Calu3 (cell line): Measurements from ENCODE around the gene OLFM1. TPM values are rescaled to one million over a fixed set of nuclear protein-coding genes. Genes with fewer than 3 reads are reported as not detected.

ENCODE experiments used
- BruUV-seq: library from RNA; stranded (reverse); fragments of 400-500 nt; replicated peaks from 2 replicates; lab custom pipeline; 2021; lab: Mats Ljungman, UMichigan
- CTCF ChIA-PET: fragments of 300-600 bp; sonication (Branson Sonifier 250); formaldehyde crosslinking; loops from one replicate; lab custom pipeline; 2022; ENCODE audit warnings: antibody characterized with exemption; lab: Charles Lee
- DNase-seq: peaks from one replicate; pipeline ENCODE4 v3.0.0; 2022
- H3K27ac Mint-ChIP-seq: one replicate; pipeline ENCODE4 v1.8.0; 2022; ENCODE audit warnings: mixed read lengths; ENCODE audit not compliant: unreplicated experiment
- H3K27me3 Mint-ChIP-seq: one replicate; pipeline ENCODE4 v1.8.0; 2022; ENCODE audit warnings: mixed read lengths; ENCODE audit not compliant: unreplicated experiment
- H3K36me3 Mint-ChIP-seq: one replicate; pipeline ENCODE4 v1.8.0; 2022; ENCODE audit warnings: mild to moderate bottlenecking, moderate library complexity, mixed read lengths; ENCODE audit not compliant: insufficient read depth, unreplicated experiment
- H3K4me1 Mint-ChIP-seq: one replicate; pipeline ENCODE4 v1.8.0; 2022; ENCODE audit warnings: mild to moderate bottlenecking, low read depth, mixed read lengths; ENCODE audit not compliant: unreplicated experiment
- H3K4me3 Mint-ChIP-seq: one replicate; pipeline ENCODE4 v1.8.0; 2022; ENCODE audit warnings: mild to moderate bottlenecking, low read depth, moderate library complexity, mixed read lengths; ENCODE audit not compliant: unreplicated experiment
- H3K9me3 Mint-ChIP-seq: one replicate; pipeline ENCODE4 v1.8.0; 2022; ENCODE audit warnings: low read depth, mixed read lengths; ENCODE audit not compliant: unreplicated experiment
- CTCF ChIP-seq: fragments of 200-600 bp; IDR thresholded peaks from one replicate; pipeline ENCODE4 v1.8.0; 2022; ENCODE audit warnings: antibody characterized with exemption; ENCODE audit not compliant: unreplicated experiment
- intact Hi-C: fragments of 100-400 bp; cut with micrococcal nuclease; formaldehyde crosslinking; loops from one replicate; pipeline ENCODE4 v1.10.0; 2022; ENCODE audit not compliant: unreplicated experiment
- total RNA-seq: library from RNA; stranded (reverse); gene quantifications from 2 replicates; pipeline ENCODE4 v1.2.3, GENCODE V29; 2022

OLFM1 gene
- total RNA-seq, 1 experiment from 2014 or later = 5.5 TPM

GRCh38 chr9:135100241-135100681 is 12.8 kb downstream of the OLFM1 start:
- Mint-ChIP-seq H3K4me3 (no peak overlapping the region), H3K36me3 (no peaks in the 10 kb centered on the region), H3K9me3 (peaks cover 5% of the 10 kb centered on the region), H3K4me1 (no peaks in the 10 kb centered on the region), H3K27me3 (no peaks in the 10 kb centered on the region), H3K27ac (no peak overlapping the region)
- BruUV-seq = no TSS peak
- intact Hi-C loops = no loop called here
- no peak for TF ChIP-seq CTCF
- CTCF ChIA-PET = no interaction called here
- no peak for DNase-seq

GRCh38 chr9:135100725-135101410 is 13.4 kb downstream of the OLFM1 start:
- no peak for TF ChIP-seq CTCF
- Mint-ChIP-seq H3K36me3 (no peaks in the 10 kb centered on the region), H3K4me1 (no peaks in the 10 kb centered on the region), H3K4me3 (no peak overlapping the region), H3K27me3 (no peaks in the 10 kb centered on the region), H3K27ac (no peak overlapping the region), H3K9me3 (peaks cover 5% of the 10 kb centered on the region)
- no peak for DNase-seq
- BruUV-seq = no TSS peak
- intact Hi-C loops = no loop called here
- CTCF ChIA-PET = interaction anchor here (0.6 kb wide), 2 partner anchors 13 to 325 kb away, joined by 3 to 5 read pairs; no protein-coding TSS in a partner anchor

GRCh38 chr9:135101486-135101885 is 14.0 kb downstream of the OLFM1 start:
- no peak overlapping the region for H3K4me3 Mint-ChIP-seq
- no peaks in the 10 kb centered on the region for H3K4me1 Mint-ChIP-seq
- no peak overlapping the region for H3K27ac Mint-ChIP-seq
- TF ChIP-seq CTCF = no peak
- no peaks in the 10 kb centered on the region for H3K36me3 Mint-ChIP-seq
- no peak for DNase-seq
- CTCF ChIA-PET = interaction anchor here (0.8 kb wide), 1 partner anchor 65 kb away, joined by 3 read pairs; no protein-coding TSS in a partner anchor
- no TSS peak for BruUV-seq
- H3K9me3 Mint-ChIP-seq = peaks cover 5% of the 10 kb centered on the region
- no peaks in the 10 kb centered on the region for H3K27me3 Mint-ChIP-seq
- intact Hi-C loops = no loop called here

- no TSS peak for BruUV-seq
- DNase-seq = no peak
- H3K4me1 Mint-ChIP-seq = no peaks in the 10 kb centered on the region
- H3K27me3 Mint-ChIP-seq = no peaks in the 10 kb centered on the region
- CTCF ChIA-PET = interaction anchor here (0.8 kb wide), 1 partner anchor 64 kb away, joined by 3 read pairs; no protein-coding TSS in a partner anchor
- TF ChIP-seq CTCF = no peak
- intact Hi-C loops = no loop called here
- H3K36me3 Mint-ChIP-seq = no peaks in the 10 kb centered on the region
- no peak overlapping the region for H3K27ac Mint-ChIP-seq
- peaks cover 5% of the 10 kb centered on the region for H3K9me3 Mint-ChIP-seq
- H3K4me3 Mint-ChIP-seq = no peak overlapping the region
These were observed 14.5 kb downstream of the OLFM1 start for GRCh38 chr9:135101926-135102325.
